Measurements from ENCODE around the gene CACNA1I. TPM values are rescaled to one million over a fixed set of nuclear protein-coding genes. Genes with fewer than 3 reads are reported as not detected.

The CACNA1I gene
- total RNA-seq, 1 donor from 2014 or later: not detected

DNA sequence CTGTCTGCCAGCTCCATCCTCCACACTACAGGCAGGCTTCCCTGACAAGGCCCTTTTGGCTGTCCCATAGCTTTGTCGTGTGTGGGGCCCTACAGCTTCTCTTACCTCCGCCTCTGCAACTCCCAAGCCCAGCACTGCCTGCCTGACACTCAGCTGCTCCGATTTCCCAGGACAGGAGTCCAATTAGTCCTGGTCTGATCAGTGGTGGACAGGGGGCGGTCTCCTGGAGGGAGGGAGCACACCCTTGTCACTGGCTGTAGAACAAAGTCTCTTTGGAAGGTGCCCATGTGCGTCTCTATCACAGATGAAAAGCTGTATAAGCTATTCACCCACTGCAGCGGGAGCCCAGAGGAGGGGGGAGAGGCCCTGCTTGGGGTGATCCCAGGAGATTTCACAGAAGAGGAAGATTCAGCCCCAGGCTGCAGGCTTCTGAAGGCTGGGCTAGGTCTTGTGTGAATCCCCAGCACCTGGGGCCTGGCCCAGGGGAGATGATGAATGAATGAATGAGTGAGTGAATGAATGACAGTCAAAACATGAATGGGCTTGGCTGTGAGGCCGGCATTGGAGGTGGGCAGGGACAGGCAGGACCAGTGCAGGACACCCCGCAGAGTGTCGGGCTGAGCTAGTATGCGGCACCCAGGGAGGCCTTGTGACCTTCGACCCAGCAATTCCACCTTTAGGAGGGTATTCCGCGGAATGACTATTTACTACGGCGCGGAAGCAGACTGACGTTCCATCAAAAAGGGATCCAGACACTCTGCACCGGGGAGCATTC lies 142.4 kb downstream of the CACNA1I start:
- intact Hi-C loops (cut with DNase I): no loop called here
- Histone ChIP-seq H3K4me3 (no peak overlapping the region), H3K9me3 (no peaks in the 10 kb centered on the region), H3K27me3 (no peaks in the 10 kb centered on the region), H3K27ac (no peak overlapping the region), H3K4me1 (no peaks in the 10 kb centered on the region), H3K36me3 (no peaks in the 10 kb centered on the region)
- TF ChIP-seq, protein P1, sequence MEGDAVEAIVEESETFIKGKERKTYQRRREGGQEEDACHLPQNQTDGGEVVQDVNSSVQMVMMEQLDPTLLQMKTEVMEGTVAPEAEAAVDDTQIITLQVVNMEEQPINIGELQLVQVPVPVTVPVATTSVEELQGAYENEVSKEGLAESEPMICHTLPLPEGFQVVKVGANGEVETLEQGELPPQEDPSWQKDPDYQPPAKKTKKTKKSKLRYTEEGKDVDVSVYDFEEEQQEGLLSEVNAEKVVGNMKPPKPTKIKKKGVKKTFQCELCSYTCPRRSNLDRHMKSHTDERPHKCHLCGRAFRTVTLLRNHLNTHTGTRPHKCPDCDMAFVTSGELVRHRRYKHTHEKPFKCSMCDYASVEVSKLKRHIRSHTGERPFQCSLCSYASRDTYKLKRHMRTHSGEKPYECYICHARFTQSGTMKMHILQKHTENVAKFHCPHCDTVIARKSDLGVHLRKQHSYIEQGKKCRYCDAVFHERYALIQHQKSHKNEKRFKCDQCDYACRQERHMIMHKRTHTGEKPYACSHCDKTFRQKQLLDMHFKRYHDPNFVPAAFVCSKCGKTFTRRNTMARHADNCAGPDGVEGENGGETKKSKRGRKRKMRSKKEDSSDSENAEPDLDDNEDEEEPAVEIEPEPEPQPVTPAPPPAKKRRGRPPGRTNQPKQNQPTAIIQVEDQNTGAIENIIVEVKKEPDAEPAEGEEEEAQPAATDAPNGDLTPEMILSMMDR (IDR thresholded peaks at IDR 0.05): no peak
- no peak for DNase-seq (ENCODE audit: low spot score in 2 of 2)

- Histone ChIP-seq H3K4me1 (no peaks in the 10 kb centered on the region), H3K9me3 (no peaks in the 10 kb centered on the region), H3K36me3 (no peaks in the 10 kb centered on the region), H3K4me3 (no peak overlapping the region), H3K27ac (no peak overlapping the region), H3K27me3 (no peaks in the 10 kb centered on the region)
- no peak for DNase-seq (ENCODE audit: low spot score in 2 of 2)
- TF ChIP-seq, protein P1 (IDR thresholded peaks at IDR 0.05): no peak
- intact Hi-C loops (cut with DNase I): no loop called here
These were observed 143.3 kb downstream of the CACNA1I start for GRCh38 chr22:39713799-39714290.

- H3K27me3 ChIP-seq: no peaks in the 10 kb centered on the region
- H3K27ac ChIP-seq: no peak overlapping the region
- H3K4me1 ChIP-seq: no peaks in the 10 kb centered on the region
- TF ChIP-seq, protein P1 (IDR thresholded peaks at IDR 0.05): no peak
- intact Hi-C loops (cut with DNase I): no loop called here
- no peaks in the 10 kb centered on the region for H3K36me3 ChIP-seq
- DNase-seq (ENCODE audit: low spot score in 2 of 2): no peak
- H3K4me3 ChIP-seq: no peak overlapping the region
- no peaks in the 10 kb centered on the region for H3K9me3 ChIP-seq
These were observed 143.8 kb downstream of the CACNA1I start for GRCh38 chr22:39714321-39714720.

- no peaks in the 10 kb centered on the region for H3K4me1 ChIP-seq
- DNase-seq (ENCODE audit: low spot score in 2 of 2): no peak
- no peaks in the 10 kb centered on the region for H3K36me3 ChIP-seq
- no peaks in the 10 kb centered on the region for H3K27me3 ChIP-seq
- H3K27ac ChIP-seq: no peak overlapping the region
- H3K9me3 ChIP-seq: no peaks in the 10 kb centered on the region
- intact Hi-C loops (cut with DNase I): no loop called here
- TF ChIP-seq, protein P1 (IDR thresholded peaks at IDR 0.05): no peak
- no peak overlapping the region for H3K4me3 ChIP-seq
These were observed 145.4 kb downstream of the CACNA1I start for GRCh38 chr22:39715778-39716495.

- TF ChIP-seq, protein P1 (IDR thresholded peaks at IDR 0.05): no peak
- Histone ChIP-seq H3K27me3 (no peaks in the 10 kb centered on the region), H3K36me3 (no peaks in the 10 kb centered on the region), H3K27ac (no peak overlapping the region), H3K4me3 (no peak overlapping the region), H3K4me1 (no peaks in the 10 kb centered on the region), H3K9me3 (no peaks in the 10 kb centered on the region)
- intact Hi-C loops (cut with DNase I): no loop called here
- DNase-seq (ENCODE audit: low spot score in 2 of 2): no peak
These were observed 146.0 kb downstream of the CACNA1I start for GRCh38 chr22:39716534-39716933.

Data from ascending aorta (tissue), 2 donors.